K562 (cell line): ENCODE results near the gene TEX54. TPM values are rescaled to one million over a fixed set of nuclear protein-coding genes. Genes with fewer than 3 reads are reported as not detected.

Experiments
- CHAMP1 ChIP-seq: fragments of 450-650 bp; IDR thresholded peaks from 2 replicates; pipeline ENCODE4 v1.6.1; 2016; ENCODE audit warnings: mild to moderate bottlenecking
- CHD7 ChIP-seq: fragments of 200-600 bp; sonication (generic); IDR thresholded peaks from one replicate; pipeline ENCODE4 v1.6.1; 2012; ENCODE audit warnings: mild to moderate bottlenecking, low read depth, low read length, inconsistent platforms
- CTBP1 ChIP-seq: fragments of 450-650 bp; IDR thresholded peaks from 2 replicates; pipeline ENCODE4 v1.6.1; 2016; ENCODE audit warnings: borderline replicate concordance
- FOXA1 ChIP-seq: fragments of 450-650 bp; IDR thresholded peaks from 2 replicates; pipeline ENCODE4 v1.6.1; 2016; ENCODE audit warnings: mild to moderate bottlenecking, borderline replicate concordance
- GTF2E2 ChIP-seq: fragments of 200-800 bp; sonication (Bioruptor generic); IDR thresholded peaks from 2 replicates; pipeline ENCODE4 v1.6.1; 2016; ENCODE audit warnings: missing genetic modification characterization, missing compliant biosample characterization
- HMBOX1 ChIP-seq: sonication (generic); IDR thresholded peaks from 2 replicates; pipeline ENCODE4 v1.6.1; 2016
- MAFG ChIP-seq: fragments of 450-650 bp; conservative IDR thresholded peaks from 2 replicates; pipeline ENCODE4 v1.6.1; 2016; ENCODE audit warnings: missing genetic modification characterization, missing compliant biosample characterization
- TAL1 ChIP-seq: fragments of 450-650 bp; IDR thresholded peaks from 2 replicates; pipeline ENCODE4 v1.6.1; 2016; ENCODE audit warnings: mild to moderate bottlenecking
- TBP ChIP-seq: optimal IDR thresholded peaks from 2 replicates; pipeline ENCODE3; 2011; ENCODE audit warnings: low read depth, low read length, improper control_type of control experiment
- ZKSCAN8 ChIP-seq: fragments of 200-800 bp; sonication (Bioruptor generic); IDR thresholded peaks from 2 replicates; pipeline ENCODE4 v1.6.1; 2016; ENCODE audit warnings: missing genetic modification characterization, missing compliant biosample characterization
- polyA plus RNA-seq, 8 experiments: library from polyadenylated mRNA; depleted of rRNA in 4 of 8; stranded (reverse) in 5 of 8; unstranded in 3 of 8; fragments of >200 nt; fragmentation: Nextera tagmentation in 2 of 8; fragmentation: Illumina TruSeq in 1 of 8; extraction: Ambion mirVana in 2 of 8; extraction: Trizol in 1 of 8; gene quantifications; 2 replicates each; pipeline versions ENCODE4 v1.2.1 to v1.2.3, GENCODE V29; 2011 to 2014; ENCODE audit warnings: inconsistent platforms in 1 of 8, missing spikeins in 1 of 8
- total RNA-seq, 7 experiments: library from RNA; depleted of rRNA in 6 of 7; stranded (reverse); fragments of >200 nt in 6 of 7; fragmentation: Illumina TruSeq in 2 of 7; extraction: Trizol in 2 of 7; gene quantifications; 2 replicates each; pipeline versions ENCODE4 v1.2.1 to v1.2.3, GENCODE V29; 2011 to 2021; ENCODE audit warnings: low replicate concordance in 1 of 7
- TF ChIP-seq, protein P1 (sequence below): fragments of 250-450 bp; sonication (Bioruptor Pico); IDR thresholded peaks from 2 replicates; pipeline ENCODE4 v1.4.0; 2020; ENCODE audit warnings: borderline replicate concordance

Gene TEX54
- total and polyA plus RNA-seq, 9 of the 15 experiments (the other 6 are each of a cell fraction or from before 2014, with no cell fraction given) = not detected

- TF ChIP-seq CHAMP1 (peak; percentile 71; the same call in 1 of the 2 replicates), TBP (no peak), ZKSCAN8 (CRISPR knock-in tag) (no peak), TAL1 (no peak), FOXA1 (no peak), CHD7 (no peak), MAFG (tag) (no peak), HMBOX1 (no peak; the same call in 1 of the 2 replicates), GTF2E2 (tag) (peak; percentile 99), CTBP1 (peak; percentile 84; the same call in 1 of the 2 replicates)
- TF ChIP-seq, protein P1, sequence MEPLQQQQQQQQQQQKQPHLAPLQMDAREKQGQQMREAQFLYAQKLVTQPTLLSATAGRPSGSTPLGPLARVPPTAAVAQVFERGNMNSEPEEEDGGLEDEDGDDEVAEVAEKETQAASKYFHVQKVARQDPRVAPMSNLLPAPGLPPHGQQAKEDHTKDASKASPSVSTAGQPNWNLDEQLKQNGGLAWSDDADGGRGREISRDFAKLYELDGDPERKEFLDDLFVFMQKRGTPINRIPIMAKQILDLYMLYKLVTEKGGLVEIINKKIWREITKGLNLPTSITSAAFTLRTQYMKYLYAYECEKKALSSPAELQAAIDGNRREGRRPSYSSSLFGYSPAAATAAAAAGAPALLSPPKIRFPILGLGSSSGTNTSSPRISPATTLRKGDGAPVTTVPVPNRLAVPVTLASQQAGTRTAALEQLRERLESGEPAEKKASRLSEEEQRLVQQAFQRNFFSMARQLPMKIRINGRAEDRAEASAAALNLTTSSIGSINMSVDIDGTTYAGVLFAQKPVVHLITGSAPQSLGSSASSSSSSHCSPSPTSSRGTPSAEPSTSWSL (CRISPR knock-in tag) = 0 out of 2 replicates have a peak, but pooled peaks have one; percentile 34
Observed at GRCh38 chr11:62855571-62856332, 23.1 kb upstream of the TEX54 start (continued).
